Fibroblast of mammary gland (primary cell): ENCODE results near the gene C1QTNF5.

ENCODE experiments used
- DNase-seq: peaks from one replicate; pipeline ENCODE4 v3.0.0-alpha.2; 2010; ENCODE audit warnings: low read depth
- H3K4me3 ChIP-seq: 2 replicates; pipeline ENCODE4 v1.5.1; 2011; ENCODE audit warnings: low read depth, mild to moderate bottlenecking, low read length, moderate library complexity; ENCODE audit not compliant: control insufficient read depth
- CTCF ChIP-seq: conservative IDR thresholded peaks from 2 replicates; pipeline ENCODE4 v1.5.1; 2011; ENCODE audit warnings: low read depth, low read length, inconsistent platforms; ENCODE audit not compliant: control insufficient read depth, insufficient read depth

The C1QTNF5 gene

GRCh38 chr11:119356349-119357031, 15.8 kb upstream of the C1QTNF5 start:
- peak; percentile 62 for TF ChIP-seq CTCF
- peak; percentile 73 for DNase-seq
- peak overlapping the region; percentile 61 for H3K4me3 ChIP-seq

- H3K4me3 ChIP-seq, result no peak overlapping the region
- DNase-seq, result no peak
- no peak for TF ChIP-seq CTCF
Observed at GRCh38 chr11:119355091-119355843, 14.6 kb upstream of the C1QTNF5 start.

- no peak overlapping the region for H3K4me3 ChIP-seq
- DNase-seq, result no peak
- TF ChIP-seq CTCF, result no peak
Observed at GRCh38 chr11:119352857-119353260, 12.2 kb upstream of the C1QTNF5 start.

GRCh38 chr11:119351232-119351631, 10.5 kb upstream of the C1QTNF5 start:
- DNase-seq, result no peak
- H3K4me3 ChIP-seq, result no peak overlapping the region
- no peak for TF ChIP-seq CTCF

GRCh38 chr11:119350302-119350701, 9.6 kb upstream of the C1QTNF5 start:
- no peak for DNase-seq
- no peak for TF ChIP-seq CTCF
- no peak overlapping the region for H3K4me3 ChIP-seq

GRCh38 chr11:119347940-119348605, 7.4 kb upstream of the C1QTNF5 start:
- H3K4me3 ChIP-seq, result no peak overlapping the region
- no peak for DNase-seq
- no peak for TF ChIP-seq CTCF
